ENCODE data around the gene DUS2.

Gene DUS2

GRCh38 chr16:68077866-68078700 is 55.0 kb downstream of the DUS2 start:
- DNase-seq (ENCODE audit: low spot score), result no peak

GRCh38 chr16:68078701-68079375 is 55.8 kb downstream of the DUS2 start:
- no peak for DNase-seq (ENCODE audit: low spot score)

GRCh38 chr16:68079376-68079625 is 56.2 kb downstream of the DUS2 start:
- DNase-seq (ENCODE audit: low spot score), result no peak

- DNase-seq (ENCODE audit: low spot score), result no peak
Measured at GRCh38 chr16:68079626-68080344, 56.7 kb downstream of the DUS2 start.

- no peak for DNase-seq (ENCODE audit: low spot score)
Measured at GRCh38 chr16:68081861-68082628, 59.0 kb downstream of the DUS2 start.

- no peak for DNase-seq (ENCODE audit: low spot score)
Measured at GRCh38 chr16:68082629-68083238, 59.6 kb downstream of the DUS2 start.

GRCh38 chr16:68083239-68083781 is 60.2 kb downstream of the DUS2 start:
- DNase-seq (ENCODE audit: low spot score), result no peak

GRCh38 chr16:68083861-68084503 is 60.9 kb downstream of the DUS2 start:
- DNase-seq (ENCODE audit: low spot score), result no peak

GRCh38 chr16:68084504-68085258 is 61.6 kb downstream of the DUS2 start:
- peak; percentile 92 for DNase-seq (ENCODE audit: low spot score)

- peak; percentile 99 for DNase-seq (ENCODE audit: low spot score)
Measured at GRCh38 chr16:68085259-68086071, 62.4 kb downstream of the DUS2 start, which contains the start of gene NFATC3. Gene NFATC3 (plus strand): TSS chr16:68085370. CDS start chr16:68085682, 312 bp downstream.

- DNase-seq (ENCODE audit: low spot score), result no peak
Measured at GRCh38 chr16:68086336-68086841, 63.3 kb downstream of the DUS2 start.

GRCh38 chr16:68086860-68087268 is 63.8 kb downstream of the DUS2 start:
- DNase-seq (ENCODE audit: low spot score), result no peak

GRCh38 chr16:68087688-68088087 is 64.6 kb downstream of the DUS2 start:
- no peak for DNase-seq (ENCODE audit: low spot score)

- DNase-seq (ENCODE audit: low spot score), result no peak
Measured at GRCh38 chr16:68088130-68088972, 65.3 kb downstream of the DUS2 start.

GRCh38 chr16:68089067-68089466 is 66.0 kb downstream of the DUS2 start:
- DNase-seq (ENCODE audit: low spot score), result no peak

GRCh38 chr16:68090130-68090529 is 67.0 kb downstream of the DUS2 start:
- no peak for DNase-seq (ENCODE audit: low spot score)

GRCh38 chr16:68090533-68090932 is 67.4 kb downstream of the DUS2 start:
- DNase-seq (ENCODE audit: low spot score), result no peak
